HG03442 (cell line): Measurements from ENCODE around the gene ATP11C.
"Not testable (repeated sequence)": the region's sequence is repeated elsewhere in the genome, so short reads cannot be mapped to it uniquely, and the experiment has no call there.

ENCODE experiments used
- ATAC-seq: cut with Tn5 transposase; IDR thresholded peaks from one replicate; pipeline ENCODE4 v1.9.1; 2021; ENCODE audit warnings: mild to moderate bottlenecking, moderate library complexity; ENCODE audit not compliant: unreplicated experiment

ATP11C gene

DNA sequence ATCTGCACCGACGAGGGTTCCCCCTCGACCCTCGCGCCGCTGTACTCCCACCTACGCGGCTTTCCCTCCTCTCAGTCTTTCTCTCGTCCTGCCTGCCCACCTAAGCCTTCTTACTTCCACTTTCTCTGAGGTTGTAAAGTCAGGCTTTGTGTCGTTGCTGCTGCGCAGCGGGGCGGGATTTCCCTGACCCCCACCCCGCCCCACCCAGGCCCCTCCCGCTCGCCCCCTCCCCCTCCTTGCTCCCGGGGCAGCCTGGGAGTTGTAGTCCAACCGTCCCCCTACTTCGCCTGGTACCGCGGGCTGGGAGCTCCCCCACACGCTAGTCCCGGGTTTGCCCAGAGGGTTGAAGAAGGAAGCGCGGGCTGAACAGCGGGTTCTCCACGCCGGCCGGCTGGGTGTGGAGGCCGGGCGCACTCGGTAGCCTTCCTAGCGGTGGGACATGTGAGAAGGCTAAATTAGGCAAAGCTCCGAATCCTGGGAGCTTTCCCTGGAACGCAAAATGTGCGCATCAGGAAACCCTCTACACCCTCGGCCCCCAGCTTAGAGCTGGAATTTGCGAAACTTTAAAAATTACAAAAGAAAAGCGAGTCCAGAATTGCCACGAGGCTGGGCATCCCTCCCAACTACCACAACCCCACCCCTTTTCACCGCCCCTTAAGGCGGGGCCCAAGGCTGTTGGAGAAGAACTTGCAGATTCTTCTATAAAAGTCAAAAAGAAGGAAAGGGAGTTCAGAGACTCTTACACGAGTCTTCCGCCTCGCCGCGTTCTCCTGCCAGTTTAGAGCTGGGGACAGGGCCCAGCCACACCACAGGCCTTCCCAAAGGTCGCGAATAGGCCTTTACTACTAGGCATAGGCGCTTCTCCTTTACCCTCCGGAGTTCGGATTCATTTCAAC lies at the start of gene ATP11C:
Gene ATP11C, minus strand, starts transcription at position 153 of the 896 bp plus-strand sequence. CDS start 1,011 bp downstream, outside the sequence.
- peak; percentile 72 for ATAC-seq

GRCh38 chrX:139974471-139974870 lies 41.6 kb upstream of the ATP11C start:
- ATAC-seq = no peak

- ATAC-seq = no peak
These were observed 40.1 kb upstream of the ATP11C start for GRCh38 chrX:139972629-139973624.

- no peak for ATAC-seq
These were observed 39.3 kb upstream of the ATP11C start for GRCh38 chrX:139972113-139972512.

DNA sequence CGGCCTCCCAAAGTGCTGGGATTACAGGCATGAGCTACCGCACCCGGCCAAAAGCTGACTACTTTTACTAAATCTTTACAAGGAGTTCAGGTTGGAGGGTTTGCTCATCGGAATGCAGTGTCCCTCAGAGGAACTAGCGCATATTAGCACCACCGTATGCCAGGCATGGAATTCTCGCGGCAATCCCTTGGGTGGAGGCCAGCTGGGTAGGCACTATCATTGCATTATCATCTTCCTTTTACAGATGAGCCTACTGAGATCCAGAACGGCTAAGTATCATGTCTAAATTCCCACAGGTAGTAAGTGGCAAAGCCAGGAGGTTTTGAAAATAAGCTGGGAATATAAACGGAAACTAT lies 38.5 kb upstream of the ATP11C start:
- ATAC-seq = no peak

DNA sequence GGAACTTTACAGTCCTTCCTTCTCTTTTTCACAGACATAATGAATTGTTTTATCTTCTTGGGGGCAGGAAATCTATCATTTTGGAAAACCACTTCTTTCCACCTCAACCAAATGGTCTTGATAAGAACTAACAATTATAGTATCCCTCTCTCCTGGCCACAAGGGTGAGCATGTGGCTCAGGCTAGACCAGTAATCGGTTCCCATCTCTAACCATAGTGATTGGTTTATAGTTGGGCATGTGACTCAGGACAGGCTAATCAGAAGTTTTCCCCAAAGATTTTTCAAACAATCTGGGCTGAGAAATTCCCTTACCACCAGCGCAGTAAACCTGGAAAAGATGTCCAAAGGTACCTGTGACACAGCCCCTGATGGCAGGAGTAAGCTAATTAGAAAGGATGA lies 36.4 kb upstream of the ATP11C start:
- no peak for ATAC-seq

DNA sequence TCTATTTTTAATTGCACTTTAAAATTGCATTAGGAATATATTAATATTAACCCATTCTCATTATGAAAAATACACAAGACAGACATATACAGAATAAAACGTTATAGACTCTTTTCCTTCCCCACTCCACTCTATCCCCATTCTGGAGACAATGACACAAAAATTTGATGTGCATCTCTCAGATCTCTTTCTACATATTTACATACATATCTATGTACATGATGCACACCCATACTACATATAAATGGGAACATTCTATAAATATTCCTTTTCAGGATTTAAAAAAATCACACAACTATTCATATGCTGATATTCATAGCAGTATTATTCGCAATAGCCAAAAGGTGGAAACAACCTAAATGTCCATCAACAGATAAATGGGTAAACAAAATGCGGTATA lies 34.9 kb upstream of the ATP11C start:
- ATAC-seq = no peak

- no peak for ATAC-seq
These were observed 34.4 kb upstream of the ATP11C start for GRCh38 chrX:139967300-139967699.

- not testable (repeated sequence) for ATAC-seq
These were observed 33.3 kb upstream of the ATP11C start for GRCh38 chrX:139966159-139966558.

DNA sequence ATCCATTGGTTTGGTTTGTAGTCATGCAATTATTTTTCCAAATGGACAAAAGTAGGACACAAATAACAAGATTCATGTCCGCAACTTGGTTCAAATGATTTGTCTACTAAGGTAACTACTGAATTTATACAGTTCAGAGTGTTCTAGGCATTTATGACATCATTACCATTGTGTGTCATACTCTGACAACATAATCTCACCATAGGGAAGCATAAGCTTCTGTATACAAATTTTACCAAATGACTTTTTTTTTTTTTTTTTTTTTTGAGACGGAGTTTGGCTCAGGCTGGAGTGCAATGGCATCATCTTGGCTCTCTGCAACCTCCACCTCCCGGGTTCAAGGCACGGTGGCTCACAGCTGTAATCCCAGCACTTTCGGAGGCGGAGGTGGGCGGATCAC lies 32.6 kb upstream of the ATP11C start, which contains the start of gene CXorf66:
Gene CXorf66, minus strand, starts transcription at position 101 of the 400 bp plus-strand sequence. Its CDS starts 25 bp downstream, at position 76.
- ATAC-seq = no peak

DNA sequence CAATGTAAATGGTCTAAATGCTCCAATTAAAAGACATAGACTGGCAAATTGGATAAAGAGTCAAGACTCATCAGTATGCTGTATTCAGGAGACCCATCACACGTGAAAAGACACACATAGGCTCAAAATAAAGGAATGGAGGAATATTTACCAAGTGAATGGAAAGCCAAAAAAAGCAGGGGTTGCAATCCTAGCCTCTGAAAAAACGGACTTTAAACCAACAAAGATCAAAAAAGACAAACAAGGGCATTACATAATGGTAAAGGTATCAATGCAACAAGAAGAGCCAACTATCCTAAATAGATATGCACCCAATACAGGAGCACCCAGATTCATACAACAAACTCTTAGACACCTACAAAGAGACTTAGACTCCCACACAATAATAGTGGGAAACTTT lies 28.2 kb upstream of the ATP11C start:
- ATAC-seq = not testable (repeated sequence)

GRCh38 chrX:139949703-139950102 lies 16.9 kb upstream of the ATP11C start:
- no peak for ATAC-seq

DNA sequence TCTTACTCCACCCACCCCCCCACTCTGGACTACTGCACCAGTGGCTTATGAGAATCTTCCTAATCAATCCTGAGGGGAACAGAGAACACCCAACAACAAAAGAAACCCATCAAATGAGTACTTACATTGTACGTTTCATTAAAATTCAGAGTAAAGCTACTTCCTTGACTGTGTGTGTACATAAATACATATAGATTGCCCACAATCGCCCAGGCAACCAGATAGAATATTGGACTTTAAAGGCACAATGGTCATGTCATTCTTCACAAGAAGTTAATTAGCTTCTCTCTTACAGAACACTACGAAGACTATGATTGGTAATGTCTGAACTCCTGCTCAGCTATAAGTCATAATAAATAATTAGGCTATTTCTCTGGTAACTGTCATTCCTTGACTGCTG lies 12.2 kb upstream of the ATP11C start:
- ATAC-seq = no peak

- no peak for ATAC-seq
These were observed 3.4 kb upstream of the ATP11C start for GRCh38 chrX:139936259-139936658.

- ATAC-seq = no peak
These were observed 1.1 kb upstream of the ATP11C start for GRCh38 chrX:139933904-139934303.

DNA sequence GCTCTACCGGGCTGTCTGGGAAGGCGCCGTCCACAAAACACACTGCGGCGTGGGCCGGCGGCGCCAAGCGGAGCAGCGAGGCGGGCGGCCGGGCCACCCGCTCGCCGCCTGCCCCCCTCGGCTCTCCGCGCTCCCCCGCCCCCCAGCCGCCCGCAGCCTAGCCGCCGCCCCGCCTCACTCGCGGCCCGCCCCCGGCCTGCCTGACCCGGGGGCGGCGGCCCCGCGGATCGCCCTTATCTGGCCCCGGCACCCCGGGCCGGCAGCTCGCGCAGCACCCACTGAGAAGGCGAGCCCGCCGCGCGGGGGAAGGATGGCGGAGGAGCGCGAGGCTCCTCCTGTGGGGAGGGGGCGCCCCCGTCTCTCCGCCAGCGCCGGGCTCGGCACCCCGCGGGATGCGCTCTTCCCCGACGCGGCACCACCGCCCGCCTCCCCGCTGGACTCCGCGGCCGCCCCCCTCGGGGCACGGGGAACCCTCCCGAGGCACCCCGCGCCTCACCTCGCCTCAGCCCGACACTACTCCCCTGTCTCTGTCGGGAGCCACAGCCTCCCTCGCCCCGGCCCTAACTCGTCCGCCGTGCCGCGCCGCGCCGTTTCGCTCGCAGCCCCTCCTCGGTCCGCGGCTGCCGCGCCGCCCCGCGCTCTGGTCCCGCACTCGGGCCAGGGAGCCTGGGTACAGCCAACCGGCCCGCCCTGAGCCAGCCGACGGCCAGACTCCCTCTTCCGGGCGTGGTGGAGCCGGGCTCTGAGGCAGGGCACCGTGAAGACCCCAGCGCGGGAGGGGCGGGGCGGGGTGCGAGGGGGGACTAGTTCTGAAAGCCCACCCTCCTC lies 566 bp downstream of the ATP11C start:
- ATAC-seq = peak; percentile 34

GRCh38 chrX:139931646-139932072 lies 1.2 kb downstream of the ATP11C start:
- ATAC-seq = no peak

GRCh38 chrX:139930916-139931645 lies 1.8 kb downstream of the ATP11C start:
- ATAC-seq = no peak

GRCh38 chrX:139930401-139930800 lies 2.5 kb downstream of the ATP11C start:
- ATAC-seq = no peak

- no peak for ATAC-seq
These were observed 3.0 kb downstream of the ATP11C start for GRCh38 chrX:139929876-139930275.
